GM18951 (cell line): ENCODE measurements around the gene C11orf24.
"Not testable (repeated sequence)": the region's sequence is repeated elsewhere in the genome, so short reads cannot be mapped to it uniquely, and the experiment has no call there.

Source experiments
- POLR2A ChIP-seq: IDR thresholded peaks from 4 replicates; pipeline ENCODE4 v1.6.1; 2011; ENCODE audit warnings: mild to moderate bottlenecking; ENCODE audit not compliant: insufficient read length, insufficient read depth; ENCODE audit errors: extremely low read depth
- in situ Hi-C: fragments of 300-500 bp; cut with MboI; formaldehyde crosslinking; loops from one replicate; pipeline ENCODE4 v1.12.0; 2022; ENCODE audit warnings: low sequenced_read_pairs, mixed read lengths, inconsistent platforms; ENCODE audit not compliant: unreplicated experiment

The C11orf24 gene

GRCh38 chr11:68296344-68297051, 24.7 kb upstream of the C11orf24 start:
- no peak for TF ChIP-seq POLR2A
- in situ Hi-C loops = no loop called here

GRCh38 chr11:68295940-68296339, 24.2 kb upstream of the C11orf24 start:
- in situ Hi-C loops = no loop called here
- TF ChIP-seq POLR2A = no peak

GRCh38 chr11:68295271-68295670, 23.5 kb upstream of the C11orf24 start:
- in situ Hi-C loops = no loop called here
- TF ChIP-seq POLR2A = no peak

GRCh38 chr11:68293708-68294107, 21.9 kb upstream of the C11orf24 start:
- in situ Hi-C loops = no loop called here
- no peak for TF ChIP-seq POLR2A

GRCh38 chr11:68289456-68289855, 17.7 kb upstream of the C11orf24 start:
- no peak for TF ChIP-seq POLR2A
- in situ Hi-C loops = no loop called here

- in situ Hi-C loops = no loop called here
- TF ChIP-seq POLR2A = no peak
Measured at GRCh38 chr11:68287419-68287818, 15.6 kb upstream of the C11orf24 start.

GRCh38 chr11:68284588-68284987, 12.8 kb upstream of the C11orf24 start:
- in situ Hi-C loops = not testable (repeated sequence)

GRCh38 chr11:68282861-68283230, 11.1 kb upstream of the C11orf24 start:
- in situ Hi-C loops = no loop called here
- no peak for TF ChIP-seq POLR2A

- peak; percentile 20 for TF ChIP-seq POLR2A
- in situ Hi-C loops = no loop called here
Measured at GRCh38 chr11:68282141-68282860, 10.5 kb upstream of the C11orf24 start.

GRCh38 chr11:68279676-68280075, 7.9 kb upstream of the C11orf24 start:
- in situ Hi-C loops = no loop called here
- no peak for TF ChIP-seq POLR2A

- no peak for TF ChIP-seq POLR2A
- in situ Hi-C loops = no loop called here
Measured at GRCh38 chr11:68276861-68277260, 5.1 kb upstream of the C11orf24 start.

- in situ Hi-C loops = no loop called here
- TF ChIP-seq POLR2A = no peak
Measured at GRCh38 chr11:68275721-68276507, 4.1 kb upstream of the C11orf24 start.

- TF ChIP-seq POLR2A = no peak
Measured at GRCh38 chr11:68274306-68274705, 2.5 kb upstream of the C11orf24 start.

More at GRCh38 chr11:68274306-68274705, 2.5 kb upstream of the C11orf24 start:
- in situ Hi-C loops = no loop called here
